OCI-LY1 (cell line): ENCODE results near the gene FIG4.

Source experiments
- EZH2 ChIP-seq: fragments of 200-600 bp; sonication (generic), shearing (Covaris generic); IDR thresholded peaks from 2 replicates; pipeline ENCODE4 v1.8.0; 2017; ENCODE audit warnings: borderline replicate concordance, mixed run types, mild to moderate bottlenecking, antibody characterized with exemption, low read length, moderate library complexity, mixed read lengths
- TF ChIP-seq, protein P1 (sequence below): fragments of 200-600 bp; sonication (generic), shearing (Covaris generic); IDR thresholded peaks from 2 replicates; pipeline ENCODE4 v1.5.1; 2017; ENCODE audit warnings: mild to moderate bottlenecking, antibody characterized with exemption, low read length, moderate library complexity, mixed read lengths

DNA sequence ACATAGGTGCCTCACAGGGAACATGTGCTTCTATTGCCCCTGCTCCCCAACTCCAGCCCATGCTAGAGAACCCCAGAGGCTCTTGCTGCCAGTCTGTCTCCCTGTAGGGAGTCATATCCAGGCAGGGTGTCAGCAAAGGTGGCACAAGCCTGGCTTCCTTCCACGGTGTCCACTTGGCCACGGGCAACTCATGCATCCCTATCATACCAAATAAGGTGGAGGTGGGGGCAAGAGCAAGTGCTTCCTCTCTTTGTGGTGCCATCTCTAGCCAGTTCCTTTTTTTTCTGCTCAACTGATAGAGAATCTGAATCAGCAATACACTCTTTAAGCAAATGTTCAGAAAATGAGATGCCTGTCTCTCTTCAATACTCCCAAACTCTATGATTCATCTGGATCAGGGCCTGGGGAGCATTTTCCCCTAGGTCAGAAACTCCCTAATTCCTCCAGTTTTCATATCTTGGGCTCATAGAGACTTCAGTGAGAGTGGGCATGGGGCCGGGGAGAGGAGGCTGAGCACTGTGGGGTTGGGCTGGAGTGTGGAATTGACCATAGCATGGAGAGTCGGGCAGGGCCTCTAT, 182.0 kb downstream of the FIG4 start:
- TF ChIP-seq, protein P1, sequence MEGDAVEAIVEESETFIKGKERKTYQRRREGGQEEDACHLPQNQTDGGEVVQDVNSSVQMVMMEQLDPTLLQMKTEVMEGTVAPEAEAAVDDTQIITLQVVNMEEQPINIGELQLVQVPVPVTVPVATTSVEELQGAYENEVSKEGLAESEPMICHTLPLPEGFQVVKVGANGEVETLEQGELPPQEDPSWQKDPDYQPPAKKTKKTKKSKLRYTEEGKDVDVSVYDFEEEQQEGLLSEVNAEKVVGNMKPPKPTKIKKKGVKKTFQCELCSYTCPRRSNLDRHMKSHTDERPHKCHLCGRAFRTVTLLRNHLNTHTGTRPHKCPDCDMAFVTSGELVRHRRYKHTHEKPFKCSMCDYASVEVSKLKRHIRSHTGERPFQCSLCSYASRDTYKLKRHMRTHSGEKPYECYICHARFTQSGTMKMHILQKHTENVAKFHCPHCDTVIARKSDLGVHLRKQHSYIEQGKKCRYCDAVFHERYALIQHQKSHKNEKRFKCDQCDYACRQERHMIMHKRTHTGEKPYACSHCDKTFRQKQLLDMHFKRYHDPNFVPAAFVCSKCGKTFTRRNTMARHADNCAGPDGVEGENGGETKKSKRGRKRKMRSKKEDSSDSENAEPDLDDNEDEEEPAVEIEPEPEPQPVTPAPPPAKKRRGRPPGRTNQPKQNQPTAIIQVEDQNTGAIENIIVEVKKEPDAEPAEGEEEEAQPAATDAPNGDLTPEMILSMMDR = no peak
- no peak for TF ChIP-seq EZH2
